ENCODE measurements around the gene ZBBX. TPM values are rescaled to one million over a fixed set of nuclear protein-coding genes. Genes with fewer than 3 reads are reported as not detected.
A peak's percentile ranks its signal among the peaks of the same experiment; 100 is the strongest.

Gene ZBBX, protein sequence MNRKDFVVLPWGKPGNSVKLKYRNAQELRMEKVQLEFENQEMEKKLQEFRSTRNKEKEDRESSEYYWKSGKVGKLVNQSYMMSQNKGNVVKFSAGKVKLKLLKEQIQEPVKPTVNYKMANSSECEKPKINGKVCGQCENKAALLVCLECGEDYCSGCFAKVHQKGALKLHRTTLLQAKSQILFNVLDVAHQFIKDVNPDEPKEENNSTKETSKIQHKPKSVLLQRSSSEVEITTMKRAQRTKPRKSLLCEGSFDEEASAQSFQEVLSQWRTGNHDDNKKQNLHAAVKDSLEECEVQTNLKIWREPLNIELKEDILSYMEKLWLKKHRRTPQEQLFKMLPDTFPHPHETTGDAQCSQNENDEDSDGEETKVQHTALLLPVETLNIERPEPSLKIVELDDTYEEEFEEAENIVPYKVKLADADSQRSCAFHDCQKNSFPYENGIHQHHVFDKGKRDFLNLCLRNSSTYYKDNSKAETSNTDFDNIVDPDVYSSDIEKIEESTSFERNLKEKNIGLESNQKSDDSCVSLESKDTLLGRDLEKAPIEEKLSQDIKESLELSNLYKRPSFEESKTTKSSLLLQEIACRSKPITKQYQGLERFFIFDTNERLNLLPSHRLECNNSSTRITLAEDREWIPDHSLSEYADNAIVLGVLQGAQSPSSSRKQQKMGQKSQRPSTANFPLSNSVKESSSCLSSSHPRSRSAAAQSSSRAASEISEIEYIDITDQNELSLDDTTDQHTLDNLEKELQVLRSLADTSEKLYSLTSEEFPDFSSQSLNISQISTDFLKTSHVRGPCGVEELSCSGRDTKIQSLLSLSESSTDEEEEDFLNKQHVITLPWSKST
- total RNA-seq (2013; cell fraction: nucleolus; rRNA removed): not detected in 2 replicates
- total RNA-seq (2014; rRNA removed) (0.06 TPM in 1 of 2 replicates, not detected in the other), total RNA-seq (2014; rRNA removed; fragmentation: Illumina TruSeq; extraction: Trizol) (not detected in 2 replicates), total RNA-seq (2021) (not detected in 2 replicates), polyA plus RNA-seq (2011; rRNA removed) (not detected in 2 replicates), polyA plus RNA-seq (2014; fragmentation: Illumina TruSeq; extraction: Trizol) (0.01 TPM in 1 of 2 replicates, not detected in the other), polyA plus RNA-seq (2014; fragmentation: Nextera tagmentation; extraction: Ambion mirVana) (under 1 TPM in 1 of 2 experiments, not detected in 1; 0.27 TPM), polyA plus RNA-seq (2014; rRNA removed) (not detected in 2 replicates), polyA plus RNA-seq (2016; fragmentation: Nextera tagmentation; extraction: Ambion mirVana) (under 1 TPM in 1 of 2 experiments, not detected in 1; 0.34 TPM), polyA minus RNA-seq (2011; rRNA and poly(A)+ RNA removed) (not detected in 2 replicates), Bru-seq, nascent RNA (percentile 3 among the genes with signal in this experiment), BruChase-seq, experiment 1, labeled RNA remaining after a 6-hour chase (percentile 1 among the genes with signal in this experiment), BruChase-seq, experiment 2, labeled RNA remaining after a 2-hour chase (percentile 3 among the genes with signal in this experiment)
- not detected for polyA plus RNA-seq (2011; ENCODE audit: low read depth)
- not detected in 2 replicates for polyA plus RNA-seq (2011; cell fraction: cytosol; rRNA removed)
- polyA plus RNA-seq (2011; cell fraction: nucleus; rRNA removed): not detected in 2 replicates
- not detected in 2 replicates for polyA plus RNA-seq (2012)
- polyA minus RNA-seq (2011; cell fraction: cytosol; rRNA and poly(A)+ RNA removed): not detected in 2 replicates
- not detected in 2 replicates for polyA minus RNA-seq (2011; cell fraction: nucleus; rRNA and poly(A)+ RNA removed)
- long read RNA-seq, experiment 1: 0 reads
- long read RNA-seq, experiment 2: 0 reads

DNA sequence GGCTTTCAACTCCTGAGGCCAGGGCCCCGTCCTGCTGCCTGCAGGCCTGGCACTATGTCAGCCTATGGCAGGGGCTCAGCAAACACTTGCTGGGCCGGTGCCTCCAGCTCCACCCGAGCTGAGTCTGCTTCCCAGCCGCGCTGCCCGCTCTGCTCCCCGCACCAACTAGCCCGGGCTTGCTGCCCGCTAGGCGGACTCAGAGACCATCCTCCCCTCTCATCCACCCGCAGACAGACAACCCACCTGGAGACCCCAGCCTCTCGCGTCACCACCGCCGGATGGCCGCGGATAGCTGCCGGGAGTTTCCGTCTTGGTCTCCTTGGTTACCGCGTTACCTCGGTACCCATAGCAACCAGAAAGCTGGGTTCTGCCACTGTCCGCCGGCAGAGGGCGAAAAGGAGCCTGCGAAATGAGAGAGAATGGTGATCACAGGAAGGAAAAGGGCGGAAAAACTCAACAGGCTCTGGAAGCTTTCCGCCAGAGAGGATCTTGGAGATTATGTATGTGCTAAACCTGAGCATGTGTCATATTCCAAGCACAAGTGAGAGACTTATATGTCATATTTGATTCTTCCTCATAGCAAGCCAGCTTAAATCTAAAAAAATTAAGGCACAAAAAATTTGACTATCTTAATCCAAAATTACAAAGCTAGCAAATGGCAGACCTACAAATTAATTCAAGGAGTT is at the start of gene ZBBX:
Gene ZBBX, minus strand, starts transcription at position 294 of the 686 bp plus-strand sequence. CDS start 7,396 bp downstream, outside the sequence.
- peak within 1 kb of the TSS; percentile 86 for H3K4me2 ChIP-seq (ENCODE audit: control insufficient read depth, insufficient read depth)
- ChIA-PET RAD21 (ENCODE audit: unreplicated experiment) (interaction anchor here (0.9 to 4.8 kb wide), 11 partner anchors 21 to 511 kb away, joined by 3 to 65 read pairs (median 4); no protein-coding TSS in a partner anchor), SMC1A (ENCODE audit: uncharacterized antibody, unreplicated experiment) (interaction anchor here (0.6 to 5.1 kb wide), 14 partner anchors 9 to 1181 kb away, joined by 3 to 34 read pairs (median 4); partner anchors contain the start of gene SERPINI1), POLR2A (no interaction called here), CTCF (interaction anchor here (0.6 to 7.2 kb wide), 30 partner anchors 8 to 515 kb away, joined by 3 to 111 read pairs (median 5); partner anchors contain the start of gene SERPINI1)
- H3K36me3 ChIP-seq (ENCODE audit: control insufficient read depth in 2 of 2, insufficient read depth in 2 of 2, low read length in 1 of 2): no peaks in the 10 kb centered on the region
- in situ Hi-C loops (cut with MboI) (no loop called here), intact Hi-C loops (cut with micrococcal nuclease; ENCODE audit: unreplicated experiment) (loop anchor here (1.0 to 2.0 kb wide), 3 partner anchors 304 to 661 kb away; no protein-coding TSS in a partner anchor)
- peak within 1 kb of the TSS; percentile 48; the same call in 1 of the 2 replicates for H3K4me3 ChIP-seq
- no peaks in the 10 kb centered on the region for H3K4me1 ChIP-seq (ENCODE audit: control insufficient read depth, insufficient read depth, low read length)
- no peak within 1 kb of the TSS for H3K27ac ChIP-seq (ENCODE audit: control insufficient read depth, insufficient read depth)
- H4K20me1 ChIP-seq (ENCODE audit: control insufficient read depth, insufficient read depth): no peaks in the 10 kb centered on the region
- no TSS peak for BruUV-seq (replicated peaks)
- H3K9me3 ChIP-seq (replicated peaks; ENCODE audit: control insufficient read depth, insufficient read depth, low read length): no peaks in the 10 kb centered on the region
- H3K79me2 ChIP-seq (ENCODE audit: control insufficient read depth, insufficient read depth, low read length): no peaks in the 10 kb centered on the region
- ATAC-seq: peak; percentile 99
- no peaks in the 10 kb centered on the region for H3K27me3 ChIP-seq (replicated peaks in 1 of 2; ENCODE audit: control insufficient read depth in 2 of 2, insufficient read depth in 2 of 2, low read length in 1 of 2)
- 5% methylated on average over 28 of the region's 28 CpGs for WGBS (ENCODE audit: insufficient coverage, insufficient replicate concordance, low lambda C conversion rate, missing lambda C conversion rate)
- H2AFZ ChIP-seq (ENCODE audit: control insufficient read depth, low read depth, low read length): peak within 1 kb of the TSS; percentile 72
- peak; percentile 51 for DNase-seq (ENCODE audit: low read depth, low spot score)
- no peak within 1 kb of the TSS for H3K9ac ChIP-seq (ENCODE audit: control insufficient read depth, insufficient read depth, low read length)
- peak; percentile 86 for FAIRE-seq
- TF ChIP-seq SMAD1 (IDR thresholded peaks at IDR 0.05; ENCODE audit: low read depth, partially characterized antibody) (no peak), TCF12 (IDR thresholded peaks at IDR 0.05; ENCODE audit: low read depth, low read length) (no peak), DPF2 (IDR thresholded peaks at IDR 0.05) (peak; percentile 56; the same call in 1 of the 2 replicates), MTA3 (IDR thresholded peaks at IDR 0.05; ENCODE audit: borderline replicate concordance, low read length) (no peak), TAF1 (IDR thresholded peaks at IDR 0.05; ENCODE audit: borderline replicate concordance, low read depth, low read length) (no peak), NFYA (IDR thresholded peaks at IDR 0.05; ENCODE audit: borderline replicate concordance, low read depth, low read length) (no peak), MTA2 (IDR thresholded peaks at IDR 0.05; ENCODE audit: low read depth) (no peak), FOXK2 (IDR thresholded peaks at IDR 0.05) (no peak), NRF1 (conservative IDR thresholded peaks at IDR 0.05; ENCODE audit: low read depth, low read length) (no peak), RB1 (IDR thresholded peaks at IDR 0.05; ENCODE audit: borderline replicate concordance) (0 out of 2 replicates have a peak, but pooled peaks have one; percentile 26), ZNF384 (IDR thresholded peaks at IDR 0.05; ENCODE audit: borderline replicate concordance, low read depth, low read length) (no peak), SP1 (IDR thresholded peaks at IDR 0.05; ENCODE audit: low read depth, low read length) (no peak), MXI1 (IDR thresholded peaks at IDR 0.05; ENCODE audit: low read depth, low read length) (peak; percentile 99), CEBPB (IDR thresholded peaks at IDR 0.05; ENCODE audit: borderline replicate concordance in 1 of 2, low read depth in 2 of 2, low read length in 2 of 2) (no peak)
- TF ChIP-seq, protein P1, sequence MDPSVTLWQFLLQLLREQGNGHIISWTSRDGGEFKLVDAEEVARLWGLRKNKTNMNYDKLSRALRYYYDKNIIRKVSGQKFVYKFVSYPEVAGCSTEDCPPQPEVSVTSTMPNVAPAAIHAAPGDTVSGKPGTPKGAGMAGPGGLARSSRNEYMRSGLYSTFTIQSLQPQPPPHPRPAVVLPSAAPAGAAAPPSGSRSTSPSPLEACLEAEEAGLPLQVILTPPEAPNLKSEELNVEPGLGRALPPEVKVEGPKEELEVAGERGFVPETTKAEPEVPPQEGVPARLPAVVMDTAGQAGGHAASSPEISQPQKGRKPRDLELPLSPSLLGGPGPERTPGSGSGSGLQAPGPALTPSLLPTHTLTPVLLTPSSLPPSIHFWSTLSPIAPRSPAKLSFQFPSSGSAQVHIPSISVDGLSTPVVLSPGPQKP (IDR thresholded peaks at IDR 0.05; ENCODE audit: low read depth, low read length): 0 out of 2 replicates have a peak, but pooled peaks have one; percentile 12
